PC-9 (cell line): ENCODE results near the gene MARK2.

Experiments used
- CTCF ChIP-seq: fragments of 200-600 bp; sonication (generic); conservative IDR thresholded peaks from 2 replicates; pipeline ENCODE4 v1.6.1; 2017; ENCODE audit warnings: mixed run types, antibody characterized with exemption, mild to moderate bottlenecking, moderate library complexity
- EZH2 ChIP-seq: fragments of 200-600 bp; sonication (generic); IDR thresholded peaks from 2 replicates; pipeline ENCODE4 v1.8.0; 2017; ENCODE audit warnings: antibody characterized with exemption, low read depth

- TF ChIP-seq CTCF, result no peak
- TF ChIP-seq EZH2, result no peak
These were observed 4.1 kb downstream of the MARK2 start for GRCh38 chr11:63843041-63843440.
